SK-N-SH treated with all-trans-retinoic acid at 6 μM for 48 hours (cell line): ENCODE data around the gene C3orf52.

Experiments
- ATAC-seq: fragments of 200-7000 bp; cut with Tn5 transposase; 3 replicates; pipeline ENCODE4 v1.9.1; 2020; ENCODE audit warnings: mild to moderate bottlenecking, moderate library complexity
- ARNTL ChIP-seq: fragments of 450-650 bp; formaldehyde crosslinking; IDR thresholded peaks from 2 replicates; pipeline ENCODE4 v1.5.0; 2020; ENCODE audit warnings: low read depth, mild to moderate bottlenecking, moderate library complexity, borderline replicate concordance
- BACH2 ChIP-seq: fragments of 250-450 bp; sonication (Bioruptor Pico); IDR thresholded peaks from 2 replicates; pipeline ENCODE4 v1.9.0; 2021; ENCODE audit warnings: mild to moderate bottlenecking, borderline replicate concordance
- CSDC2 ChIP-seq: fragments of 250-450 bp; sonication (Bioruptor Pico); IDR thresholded peaks from 2 replicates; pipeline ENCODE4 v1.5.0; 2020; ENCODE audit warnings: mild to moderate bottlenecking, moderate library complexity
- GLIS3 ChIP-seq: fragments of 250-450 bp; sonication (Bioruptor Pico); IDR thresholded peaks from 2 replicates; pipeline ENCODE4 v1.5.0; 2020; ENCODE audit warnings: mild to moderate bottlenecking, moderate library complexity
- ISL1 ChIP-seq: fragments of 250-450 bp; sonication (Bioruptor Pico); IDR thresholded peaks from 2 replicates; pipeline ENCODE4 v2.1.2; 2022; ENCODE audit warnings: mild to moderate bottlenecking, moderate library complexity
- OSR1 ChIP-seq: fragments of 250-450 bp; sonication (Bioruptor Pico); IDR thresholded peaks from 2 replicates; pipeline ENCODE4 v1.8.0; 2022; ENCODE audit warnings: moderate library complexity, mild to moderate bottlenecking, inconsistent platforms
- PPARA ChIP-seq: fragments of 250-450 bp; sonication (Bioruptor Pico); IDR thresholded peaks from 2 replicates; pipeline ENCODE4 v1.5.0; 2020; ENCODE audit warnings: mild to moderate bottlenecking, borderline replicate concordance
- RARB ChIP-seq: fragments of 250-450 bp; sonication (Bioruptor Pico); IDR thresholded peaks from 2 replicates; pipeline ENCODE4 v1.8.0; 2021; ENCODE audit warnings: mild to moderate bottlenecking, moderate library complexity
- SNAI2 ChIP-seq: fragments of 250-450 bp; sonication (Bioruptor Pico); IDR thresholded peaks from 2 replicates; pipeline ENCODE4 v1.5.0; 2020; ENCODE audit warnings: mild to moderate bottlenecking, moderate library complexity
- TCF4 ChIP-seq: fragments of 250-450 bp; sonication (Bioruptor Pico); IDR thresholded peaks from 2 replicates; pipeline ENCODE4 v1.8.0; 2021; ENCODE audit warnings: mild to moderate bottlenecking, moderate library complexity, borderline replicate concordance
- TOX ChIP-seq: fragments of 250-450 bp; sonication (Bioruptor Pico); IDR thresholded peaks from 2 replicates; pipeline ENCODE4 v1.8.0; 2021; ENCODE audit warnings: mild to moderate bottlenecking, moderate library complexity, borderline replicate concordance
- ZC3H10 ChIP-seq: fragments of 250-450 bp; sonication (Bioruptor Pico); IDR thresholded peaks from 2 replicates; pipeline ENCODE4 v1.5.1; 2021; ENCODE audit warnings: mild to moderate bottlenecking, moderate library complexity
- ZFP3 ChIP-seq: fragments of 250-450 bp; sonication (Bioruptor Pico); IDR thresholded peaks from 2 replicates; pipeline ENCODE4 v1.5.0; 2020; ENCODE audit warnings: mild to moderate bottlenecking, moderate library complexity
- ZFP30 ChIP-seq: fragments of 450-650 bp; formaldehyde crosslinking; IDR thresholded peaks from 2 replicates; pipeline ENCODE4 v1.5.0; 2022; ENCODE audit warnings: mild to moderate bottlenecking, moderate library complexity
- ZNF565 ChIP-seq: fragments of 450-650 bp; formaldehyde crosslinking; conservative IDR thresholded peaks from 2 replicates; pipeline ENCODE4 v1.5.0; 2020; ENCODE audit warnings: low read depth, mild to moderate bottlenecking, moderate library complexity
- ZNF70 ChIP-seq: fragments of 450-650 bp; formaldehyde crosslinking; IDR thresholded peaks from 2 replicates; pipeline ENCODE4 v1.5.0; 2020; ENCODE audit warnings: mild to moderate bottlenecking, moderate library complexity
- TF ChIP-seq, protein P1 (sequence below): fragments of 250-450 bp; sonication (Bioruptor Pico); IDR thresholded peaks from 2 replicates; pipeline ENCODE4 v1.8.0; 2021; ENCODE audit warnings: low read depth, mild to moderate bottlenecking, moderate library complexity, borderline replicate concordance
- TF ChIP-seq, protein P2 (sequence below): fragments of 250-450 bp; sonication (Bioruptor Pico); IDR thresholded peaks from 2 replicates; pipeline ENCODE4 v1.8.0; 2020; ENCODE audit warnings: mild to moderate bottlenecking, moderate library complexity, borderline replicate concordance
- TF ChIP-seq, protein P3 (sequence below): fragments of 250-450 bp; sonication (Bioruptor Pico); IDR thresholded peaks from 2 replicates; pipeline ENCODE4 v1.5.0; 2020; ENCODE audit warnings: mild to moderate bottlenecking, moderate library complexity
- TF ChIP-seq, protein P4 (sequence below): fragments of 250-450 bp; sonication (Bioruptor Pico); IDR thresholded peaks from 2 replicates; pipeline ENCODE4 v1.5.1; 2021; ENCODE audit warnings: mild to moderate bottlenecking, moderate library complexity
- TF ChIP-seq, protein P5 (sequence below): fragments of 250-450 bp; sonication (Bioruptor Pico); IDR thresholded peaks from 2 replicates; pipeline ENCODE4 v1.5.1; 2020; ENCODE audit warnings: low read depth, mild to moderate bottlenecking, moderate library complexity

The C3orf52 gene

DNA sequence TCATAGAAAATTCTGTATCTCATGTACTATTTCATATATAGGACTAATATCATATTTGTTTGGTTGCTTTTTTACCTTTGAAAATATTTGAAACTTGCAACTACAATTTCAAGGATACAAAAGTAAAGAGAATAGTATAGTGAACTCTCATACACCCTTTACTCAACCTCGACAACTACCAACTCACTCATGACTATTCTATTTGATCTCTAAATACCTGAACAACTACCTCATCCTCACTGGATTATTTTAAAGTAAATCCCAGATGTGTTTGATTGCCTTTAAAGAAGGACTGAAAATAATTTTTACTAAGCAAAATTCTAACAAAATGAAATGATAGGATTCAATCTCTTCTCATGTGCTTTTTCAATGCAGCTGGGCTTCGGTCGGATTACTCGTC, 39.6 kb upstream of the C3orf52 start:
- ATAC-seq, result no peak
- TF ChIP-seq, protein P1, sequence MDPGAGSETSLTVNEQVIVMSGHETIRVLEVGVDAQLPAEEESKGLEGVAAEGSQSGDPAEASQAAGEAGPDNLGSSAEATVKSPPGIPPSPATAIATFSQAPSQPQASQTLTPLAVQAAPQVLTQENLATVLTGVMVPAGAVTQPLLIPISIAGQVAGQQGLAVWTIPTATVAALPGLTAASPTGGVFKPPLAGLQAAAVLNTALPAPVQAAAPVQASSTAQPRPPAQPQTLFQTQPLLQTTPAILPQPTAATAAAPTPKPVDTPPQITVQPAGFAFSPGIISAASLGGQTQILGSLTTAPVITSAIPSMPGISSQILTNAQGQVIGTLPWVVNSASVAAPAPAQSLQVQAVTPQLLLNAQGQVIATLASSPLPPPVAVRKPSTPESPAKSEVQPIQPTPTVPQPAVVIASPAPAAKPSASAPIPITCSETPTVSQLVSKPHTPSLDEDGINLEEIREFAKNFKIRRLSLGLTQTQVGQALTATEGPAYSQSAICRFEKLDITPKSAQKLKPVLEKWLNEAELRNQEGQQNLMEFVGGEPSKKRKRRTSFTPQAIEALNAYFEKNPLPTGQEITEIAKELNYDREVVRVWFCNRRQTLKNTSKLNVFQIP (CRISPR knock-in tag), result no peak
- TF ChIP-seq ZFP3, result no peak
- TF ChIP-seq, protein P2, sequence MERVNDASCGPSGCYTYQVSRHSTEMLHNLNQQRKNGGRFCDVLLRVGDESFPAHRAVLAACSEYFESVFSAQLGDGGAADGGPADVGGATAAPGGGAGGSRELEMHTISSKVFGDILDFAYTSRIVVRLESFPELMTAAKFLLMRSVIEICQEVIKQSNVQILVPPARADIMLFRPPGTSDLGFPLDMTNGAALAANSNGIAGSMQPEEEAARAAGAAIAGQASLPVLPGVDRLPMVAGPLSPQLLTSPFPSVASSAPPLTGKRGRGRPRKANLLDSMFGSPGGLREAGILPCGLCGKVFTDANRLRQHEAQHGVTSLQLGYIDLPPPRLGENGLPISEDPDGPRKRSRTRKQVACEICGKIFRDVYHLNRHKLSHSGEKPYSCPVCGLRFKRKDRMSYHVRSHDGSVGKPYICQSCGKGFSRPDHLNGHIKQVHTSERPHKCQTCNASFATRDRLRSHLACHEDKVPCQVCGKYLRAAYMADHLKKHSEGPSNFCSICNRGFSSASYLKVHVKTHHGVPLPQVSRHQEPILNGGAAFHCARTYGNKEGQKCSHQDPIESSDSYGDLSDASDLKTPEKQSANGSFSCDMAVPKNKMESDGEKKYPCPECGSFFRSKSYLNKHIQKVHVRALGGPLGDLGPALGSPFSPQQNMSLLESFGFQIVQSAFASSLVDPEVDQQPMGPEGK, result no peak
- TF ChIP-seq BACH2 (CRISPR knock-in tag), result no peak
- TF ChIP-seq OSR1 (CRISPR knock-in tag), result no peak
- TF ChIP-seq SNAI2 (CRISPR knock-in tag), result no peak
- no peak for TF ChIP-seq CSDC2
- no peak for TF ChIP-seq ZFP30
- TF ChIP-seq, protein P3, sequence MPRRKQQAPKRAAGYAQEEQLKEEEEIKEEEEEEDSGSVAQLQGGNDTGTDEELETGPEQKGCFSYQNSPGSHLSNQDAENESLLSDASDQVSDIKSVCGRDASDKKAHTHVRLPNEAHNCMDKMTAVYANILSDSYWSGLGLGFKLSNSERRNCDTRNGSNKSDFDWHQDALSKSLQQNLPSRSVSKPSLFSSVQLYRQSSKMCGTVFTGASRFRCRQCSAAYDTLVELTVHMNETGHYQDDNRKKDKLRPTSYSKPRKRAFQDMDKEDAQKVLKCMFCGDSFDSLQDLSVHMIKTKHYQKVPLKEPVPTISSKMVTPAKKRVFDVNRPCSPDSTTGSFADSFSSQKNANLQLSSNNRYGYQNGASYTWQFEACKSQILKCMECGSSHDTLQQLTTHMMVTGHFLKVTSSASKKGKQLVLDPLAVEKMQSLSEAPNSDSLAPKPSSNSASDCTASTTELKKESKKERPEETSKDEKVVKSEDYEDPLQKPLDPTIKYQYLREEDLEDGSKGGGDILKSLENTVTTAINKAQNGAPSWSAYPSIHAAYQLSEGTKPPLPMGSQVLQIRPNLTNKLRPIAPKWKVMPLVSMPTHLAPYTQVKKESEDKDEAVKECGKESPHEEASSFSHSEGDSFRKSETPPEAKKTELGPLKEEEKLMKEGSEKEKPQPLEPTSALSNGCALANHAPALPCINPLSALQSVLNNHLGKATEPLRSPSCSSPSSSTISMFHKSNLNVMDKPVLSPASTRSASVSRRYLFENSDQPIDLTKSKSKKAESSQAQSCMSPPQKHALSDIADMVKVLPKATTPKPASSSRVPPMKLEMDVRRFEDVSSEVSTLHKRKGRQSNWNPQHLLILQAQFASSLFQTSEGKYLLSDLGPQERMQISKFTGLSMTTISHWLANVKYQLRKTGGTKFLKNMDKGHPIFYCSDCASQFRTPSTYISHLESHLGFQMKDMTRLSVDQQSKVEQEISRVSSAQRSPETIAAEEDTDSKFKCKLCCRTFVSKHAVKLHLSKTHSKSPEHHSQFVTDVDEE (CRISPR knock-in tag), result no peak
- TF ChIP-seq ISL1 (CRISPR knock-in tag), result no peak
- no peak for TF ChIP-seq ZNF565 (CRISPR knock-in tag)
- TF ChIP-seq, protein P4, sequence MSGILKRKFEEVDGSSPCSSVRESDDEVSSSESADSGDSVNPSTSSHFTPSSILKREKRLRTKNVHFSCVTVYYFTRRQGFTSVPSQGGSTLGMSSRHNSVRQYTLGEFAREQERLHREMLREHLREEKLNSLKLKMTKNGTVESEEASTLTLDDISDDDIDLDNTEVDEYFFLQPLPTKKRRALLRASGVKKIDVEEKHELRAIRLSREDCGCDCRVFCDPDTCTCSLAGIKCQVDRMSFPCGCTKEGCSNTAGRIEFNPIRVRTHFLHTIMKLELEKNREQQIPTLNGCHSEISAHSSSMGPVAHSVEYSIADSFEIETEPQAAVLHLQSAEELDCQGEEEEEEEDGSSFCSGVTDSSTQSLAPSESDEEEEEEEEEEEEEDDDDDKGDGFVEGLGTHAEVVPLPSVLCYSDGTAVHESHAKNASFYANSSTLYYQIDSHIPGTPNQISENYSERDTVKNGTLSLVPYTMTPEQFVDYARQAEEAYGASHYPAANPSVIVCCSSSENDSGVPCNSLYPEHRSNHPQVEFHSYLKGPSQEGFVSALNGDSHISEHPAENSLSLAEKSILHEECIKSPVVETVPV, result no peak
- TF ChIP-seq, protein P5, sequence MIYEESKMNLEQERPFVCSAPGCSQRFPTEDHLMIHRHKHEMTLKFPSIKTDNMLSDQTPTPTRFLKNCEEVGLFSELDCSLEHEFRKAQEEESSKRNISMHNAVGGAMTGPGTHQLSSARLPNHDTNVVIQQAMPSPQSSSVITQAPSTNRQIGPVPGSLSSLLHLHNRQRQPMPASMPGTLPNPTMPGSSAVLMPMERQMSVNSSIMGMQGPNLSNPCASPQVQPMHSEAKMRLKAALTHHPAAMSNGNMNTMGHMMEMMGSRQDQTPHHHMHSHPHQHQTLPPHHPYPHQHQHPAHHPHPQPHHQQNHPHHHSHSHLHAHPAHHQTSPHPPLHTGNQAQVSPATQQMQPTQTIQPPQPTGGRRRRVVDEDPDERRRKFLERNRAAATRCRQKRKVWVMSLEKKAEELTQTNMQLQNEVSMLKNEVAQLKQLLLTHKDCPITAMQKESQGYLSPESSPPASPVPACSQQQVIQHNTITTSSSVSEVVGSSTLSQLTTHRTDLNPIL (CRISPR knock-in tag), result no peak
- TF ChIP-seq ZNF70, result no peak
- TF ChIP-seq TCF4 (CRISPR knock-in tag), result no peak
- no peak for TF ChIP-seq TOX

DNA sequence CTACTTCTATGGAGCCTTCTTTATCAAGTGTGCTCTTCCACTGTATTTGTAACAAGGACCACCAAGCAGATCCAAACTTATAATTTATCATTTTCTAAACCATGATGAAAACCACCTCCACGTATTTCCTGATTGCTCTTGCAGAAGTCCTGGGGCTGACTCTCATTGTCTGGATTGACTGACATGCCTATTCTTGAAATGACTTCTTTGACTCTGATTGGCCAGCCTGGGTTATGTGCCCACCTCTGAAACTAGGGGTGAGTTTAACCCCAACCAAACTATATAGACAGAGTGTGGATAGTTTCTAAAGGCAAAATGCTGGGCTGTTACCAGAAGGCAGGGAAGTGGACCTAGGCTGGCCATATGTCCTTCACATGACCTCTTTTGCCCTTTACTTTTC, 38.9 kb upstream of the C3orf52 start:
- TF ChIP-seq RARB (CRISPR knock-in tag) (no peak), SNAI2 (CRISPR knock-in tag) (no peak), PPARA (CRISPR knock-in tag) (no peak), TCF4 (CRISPR knock-in tag) (no peak), ISL1 (CRISPR knock-in tag) (no peak), BACH2 (CRISPR knock-in tag) (no peak), ARNTL (CRISPR knock-in tag) (no peak), TOX (no peak), ZNF565 (CRISPR knock-in tag) (no peak), CSDC2 (no peak), GLIS3 (no peak), ZFP30 (no peak)
- TF ChIP-seq, protein P2, result no peak
- TF ChIP-seq, all 23 proteins: peak for 0
- ATAC-seq, result no peak

DNA sequence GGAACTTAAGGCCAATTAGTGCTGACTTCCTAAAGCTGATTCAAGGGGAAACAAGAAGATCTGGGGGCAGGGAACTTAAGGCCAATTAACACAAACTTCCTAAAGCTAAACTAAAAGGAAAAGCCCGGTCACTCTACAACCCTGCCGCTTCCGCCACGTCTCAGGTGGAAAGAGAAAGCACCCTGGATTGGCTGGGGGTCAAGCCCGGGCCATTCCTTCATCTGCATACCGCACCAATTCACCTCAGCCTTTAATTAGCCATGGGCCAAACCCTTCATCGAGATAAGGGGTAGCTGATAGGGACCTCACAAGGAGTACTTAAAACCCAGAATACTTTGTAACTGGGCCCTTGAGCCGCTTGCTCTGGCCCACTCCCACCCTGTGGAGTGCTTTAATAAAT, 37.3 kb upstream of the C3orf52 start:
- no peak for ATAC-seq
- TF ChIP-seq ZNF70 (no peak), ZFP3 (no peak), ZNF565 (CRISPR knock-in tag) (no peak), CSDC2 (no peak), ZC3H10 (CRISPR knock-in tag) (no peak), PPARA (CRISPR knock-in tag) (no peak), SNAI2 (CRISPR knock-in tag) (no peak), TCF4 (CRISPR knock-in tag) (no peak), TOX (no peak), GLIS3 (no peak), ARNTL (CRISPR knock-in tag) (no peak)
- TF ChIP-seq, protein P4, result no peak
- TF ChIP-seq, protein P3 (CRISPR knock-in tag), result no peak
